Measurements from ENCODE around the gene HECTD3.

DNA sequence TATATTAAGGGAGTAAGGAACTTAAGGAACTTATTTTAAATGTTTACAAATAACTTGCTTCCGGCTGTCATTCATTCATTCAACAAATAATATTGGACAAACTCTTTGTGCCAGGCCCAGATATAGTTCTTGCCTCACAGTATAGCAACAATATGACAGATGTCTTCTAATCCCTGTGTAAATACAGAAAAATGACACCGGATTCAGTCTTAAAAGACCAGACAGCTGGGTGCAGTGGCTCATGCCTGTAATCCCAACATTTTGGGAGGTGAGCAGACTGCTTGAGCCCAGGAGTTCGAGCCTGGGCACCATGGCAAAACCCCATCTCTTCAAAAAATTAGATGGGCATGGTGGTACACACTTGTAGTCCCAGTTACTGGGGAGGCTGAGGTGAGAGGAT, 48.4 kb downstream of the HECTD3 start:
- TF ChIP-seq POLR2AphosphoS5 (IDR thresholded peaks at IDR 0.05; ENCODE audit: low read depth, low read length): no peak
- TF ChIP-seq POLR2A (IDR thresholded peaks at IDR 0.05; ENCODE audit: low read depth, low read length): no peak
